ENCODE measurements around the gene POTEI.
"Not testable (repeated sequence)": the region's sequence is repeated elsewhere in the genome, so short reads cannot be mapped to it uniquely, and the experiment has no call there.

DNA sequence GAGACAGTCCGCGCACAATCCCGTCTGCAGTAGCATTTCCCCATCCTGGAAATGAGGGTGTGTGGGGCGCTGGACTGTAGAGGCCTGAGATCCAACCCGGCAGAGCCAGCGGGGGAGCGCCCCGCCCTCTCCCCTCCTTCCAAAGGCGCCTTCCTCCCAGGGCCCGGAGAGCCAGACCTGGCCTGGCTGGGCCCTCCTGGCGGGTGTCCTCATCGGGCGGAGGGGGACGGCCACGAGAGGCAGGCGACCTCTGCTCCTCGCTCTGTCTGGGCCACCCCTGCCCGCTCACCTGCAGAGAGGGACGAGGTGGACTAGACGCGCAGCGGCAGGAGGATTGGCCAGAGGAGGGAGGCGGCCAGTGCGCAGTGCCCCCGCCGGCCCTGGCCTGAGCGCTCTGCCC, 40.3 kb upstream of the POTEI start:
- TF ChIP-seq, protein P1, sequence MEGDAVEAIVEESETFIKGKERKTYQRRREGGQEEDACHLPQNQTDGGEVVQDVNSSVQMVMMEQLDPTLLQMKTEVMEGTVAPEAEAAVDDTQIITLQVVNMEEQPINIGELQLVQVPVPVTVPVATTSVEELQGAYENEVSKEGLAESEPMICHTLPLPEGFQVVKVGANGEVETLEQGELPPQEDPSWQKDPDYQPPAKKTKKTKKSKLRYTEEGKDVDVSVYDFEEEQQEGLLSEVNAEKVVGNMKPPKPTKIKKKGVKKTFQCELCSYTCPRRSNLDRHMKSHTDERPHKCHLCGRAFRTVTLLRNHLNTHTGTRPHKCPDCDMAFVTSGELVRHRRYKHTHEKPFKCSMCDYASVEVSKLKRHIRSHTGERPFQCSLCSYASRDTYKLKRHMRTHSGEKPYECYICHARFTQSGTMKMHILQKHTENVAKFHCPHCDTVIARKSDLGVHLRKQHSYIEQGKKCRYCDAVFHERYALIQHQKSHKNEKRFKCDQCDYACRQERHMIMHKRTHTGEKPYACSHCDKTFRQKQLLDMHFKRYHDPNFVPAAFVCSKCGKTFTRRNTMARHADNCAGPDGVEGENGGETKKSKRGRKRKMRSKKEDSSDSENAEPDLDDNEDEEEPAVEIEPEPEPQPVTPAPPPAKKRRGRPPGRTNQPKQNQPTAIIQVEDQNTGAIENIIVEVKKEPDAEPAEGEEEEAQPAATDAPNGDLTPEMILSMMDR (conservative IDR thresholded peaks at IDR 0.05; ENCODE audit: low read length), result not testable (repeated sequence)
- TF ChIP-seq EZH2phosphoT487 (IDR thresholded peaks at IDR 0.05; ENCODE audit: borderline replicate concordance), result not testable (repeated sequence)

Data from Loucy (cell line).